HG03565 (cell line): ENCODE results near the gene ZNF440.
"Not testable (repeated sequence)": the region's sequence is repeated elsewhere in the genome, so short reads cannot be mapped to it uniquely, and the experiment has no call there.

ENCODE experiments used
- ATAC-seq: cut with Tn5 transposase; IDR thresholded peaks from one replicate; pipeline ENCODE4 v1.9.1; 2021; ENCODE audit warnings: mild to moderate bottlenecking, moderate library complexity; ENCODE audit not compliant: unreplicated experiment

The ZNF440 gene

GRCh38 chr19:11814029-11814699 is at the start of gene ZNF440:
Gene ZNF440 (plus strand): TSS chr19:11814273. CDS start chr19:11814448, 175 bp downstream.
- ATAC-seq: peak; percentile 94

- ATAC-seq: peak; percentile 84
Measured at GRCh38 chr19:11766597-11767591, 47.2 kb upstream of the ZNF440 start, which contains the start of gene ZNF441. Gene ZNF441 (plus strand): TSS chr19:11767000. CDS start chr19:11767194, 194 bp downstream.

GRCh38 chr19:11767633-11768133 is 46.4 kb upstream of the ZNF440 start:
- no peak for ATAC-seq

- ATAC-seq: no peak
Measured at GRCh38 chr19:11769995-11770394, 44.1 kb upstream of the ZNF440 start.

- ATAC-seq: not testable (repeated sequence)
Measured at GRCh38 chr19:11771520-11771919, 42.6 kb upstream of the ZNF440 start.

- not testable (repeated sequence) for ATAC-seq
Measured at GRCh38 chr19:11776669-11777068, 37.4 kb upstream of the ZNF440 start.

GRCh38 chr19:11780431-11781020 is 33.5 kb upstream of the ZNF440 start:
- ATAC-seq: no peak

- no peak for ATAC-seq
Measured at GRCh38 chr19:11781295-11782057, 32.6 kb upstream of the ZNF440 start.

GRCh38 chr19:11783767-11784166 is 30.3 kb upstream of the ZNF440 start:
- ATAC-seq: no peak

GRCh38 chr19:11784356-11784755 is 29.7 kb upstream of the ZNF440 start:
- no peak for ATAC-seq

GRCh38 chr19:11787536-11787935 is 26.5 kb upstream of the ZNF440 start:
- ATAC-seq: no peak

- ATAC-seq: no peak
Measured at GRCh38 chr19:11792942-11793341, 21.1 kb upstream of the ZNF440 start.

- ATAC-seq: no peak
Measured at GRCh38 chr19:11797491-11797890, 16.6 kb upstream of the ZNF440 start.

- ATAC-seq: peak; percentile 79
Measured at GRCh38 chr19:11798391-11799330, 15.4 kb upstream of the ZNF440 start, which contains the start of gene ZNF491. Gene ZNF491 (plus strand): TSS chr19:11798523. CDS start chr19:11805954, 7,431 bp downstream.

- no peak for ATAC-seq
Measured at GRCh38 chr19:11806354-11807098, 7.5 kb upstream of the ZNF440 start.

- ATAC-seq: no peak
Measured at GRCh38 chr19:11807099-11807380, 7.0 kb upstream of the ZNF440 start.

GRCh38 chr19:11813703-11814028 is 407 bp upstream of the ZNF440 start:
- ATAC-seq: peak; percentile 22

GRCh38 chr19:11814700-11815035 is 595 bp downstream of the ZNF440 start:
- ATAC-seq: no peak
